Stimulated activated CD8-positive, alpha-beta memory T cell treated with anti-CD3 and anti-CD28 coated beads, Interleukin-7, amount 100 ng/mL, for 48 hours (primary cell): ENCODE data around the gene GNRH2.
A peak's percentile ranks its signal among the peaks of the same experiment; 100 is the strongest.
"Not testable (repeated sequence)": the region's sequence is repeated elsewhere in the genome, so short reads cannot be mapped to it uniquely, and the experiment has no call there.

Experiments
- DNase-seq, 2 donors: peaks; one replicate each; pipeline ENCODE4 v3.0.0-alpha.2; 2020; ENCODE audit warnings: low read depth in 1 of 2; ENCODE audit errors: extremely low read depth in 1 of 2

GNRH2 gene

GRCh38 chr20:3041854-3042409, 1.5 kb upstream of the GNRH2 start:
- no peak for DNase-seq

GRCh38 chr20:3042625-3043024, 797 bp upstream of the GNRH2 start:
- DNase-seq, result no peak

- no peak for DNase-seq
These were observed 1.0 kb downstream of the GNRH2 start for GRCh38 chr20:3044336-3044965.

DNA sequence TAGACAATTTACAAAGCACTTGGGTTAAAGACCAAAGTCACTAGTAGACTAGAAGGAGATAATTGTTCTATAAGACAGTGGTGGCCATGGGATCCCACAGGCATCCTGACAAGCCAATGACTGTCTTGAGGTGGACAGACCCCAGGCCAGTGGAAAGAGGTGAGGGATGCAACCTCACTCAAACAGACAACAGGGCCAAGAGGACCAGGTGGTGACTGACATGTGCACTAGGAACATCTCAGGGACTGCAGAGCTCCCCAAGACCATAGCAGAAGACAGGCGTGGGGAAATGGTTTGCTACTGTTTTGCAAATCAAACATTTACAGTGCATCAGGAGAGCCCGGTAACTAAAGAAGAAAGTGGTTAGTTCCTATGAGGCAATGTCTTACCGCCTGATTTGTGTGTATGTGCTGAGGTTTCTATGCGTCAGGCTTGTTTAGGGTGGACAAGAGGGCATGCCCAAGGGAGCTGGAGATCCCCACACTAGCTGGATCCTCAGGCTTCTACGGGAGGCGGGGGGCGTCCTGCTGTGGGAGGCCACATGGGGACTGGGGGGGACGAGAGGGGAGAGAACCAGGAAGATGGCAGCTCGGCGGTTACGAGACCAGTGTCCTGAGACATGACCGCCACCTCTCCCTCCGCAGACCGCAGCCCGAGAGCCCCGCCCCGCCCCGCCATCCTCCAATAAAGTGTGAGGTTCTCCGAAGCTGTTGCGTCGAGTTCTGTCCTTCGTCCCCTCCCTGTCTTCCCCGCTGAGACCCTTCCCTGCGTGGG, 1.8 kb downstream of the GNRH2 start:
- DNase-seq, result peak; percentile 37 to 74

- DNase-seq, result peak; percentile 68 to 74
These were observed 2.6 kb downstream of the GNRH2 start, which contains the start of gene MRPS26 for GRCh38 chr20:3045816-3046676. Gene MRPS26 (plus strand): TSS chr20:3046052. CDS start chr20:3046069, 17 bp downstream.

DNA sequence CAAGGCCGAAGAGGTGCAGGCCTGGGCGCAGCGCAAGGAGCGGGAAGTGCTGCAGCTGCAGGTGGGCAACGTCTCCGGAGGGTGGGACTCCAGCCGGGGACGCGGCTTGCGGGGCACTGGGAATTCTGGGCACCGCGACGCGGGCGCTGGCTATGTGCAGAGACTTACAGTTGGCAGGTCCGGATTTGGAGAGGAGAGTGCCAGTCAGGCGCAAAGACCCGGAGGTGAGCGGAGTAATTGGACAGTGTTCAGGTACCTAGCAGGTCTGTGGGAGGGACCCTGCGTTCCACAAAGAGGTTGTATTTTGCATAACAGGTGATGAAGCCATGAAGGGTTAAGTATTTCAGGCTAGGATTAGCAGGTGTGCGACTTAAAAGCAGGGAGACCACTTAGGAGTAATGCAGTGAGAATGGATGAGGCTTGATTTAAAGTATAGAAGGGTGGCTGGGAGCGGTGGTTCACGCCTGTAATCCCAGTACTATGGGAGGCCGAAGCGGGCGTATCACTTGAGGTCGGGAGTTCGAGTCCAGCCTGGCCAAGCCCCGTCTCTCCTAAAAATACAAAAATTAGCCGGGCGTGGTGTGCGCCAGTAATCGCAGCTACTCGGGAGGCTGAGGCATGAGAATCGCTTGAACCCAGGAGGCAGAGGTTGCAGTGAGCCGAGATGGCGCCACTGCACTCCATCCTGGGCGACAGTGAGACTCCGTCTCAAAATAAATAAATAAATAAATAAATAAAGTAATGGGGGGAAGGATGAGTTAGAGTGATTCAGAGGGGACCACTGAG, 3.4 kb downstream of the GNRH2 start:
- DNase-seq, result no peak

- DNase-seq, result no peak
These were observed 4.3 kb downstream of the GNRH2 start for GRCh38 chr20:3047486-3048419.

GRCh38 chr20:3051385-3052019, 8.1 kb downstream of the GNRH2 start:
- no peak for DNase-seq

GRCh38 chr20:3059489-3059888, 16.1 kb downstream of the GNRH2 start:
- DNase-seq, result no peak

DNA sequence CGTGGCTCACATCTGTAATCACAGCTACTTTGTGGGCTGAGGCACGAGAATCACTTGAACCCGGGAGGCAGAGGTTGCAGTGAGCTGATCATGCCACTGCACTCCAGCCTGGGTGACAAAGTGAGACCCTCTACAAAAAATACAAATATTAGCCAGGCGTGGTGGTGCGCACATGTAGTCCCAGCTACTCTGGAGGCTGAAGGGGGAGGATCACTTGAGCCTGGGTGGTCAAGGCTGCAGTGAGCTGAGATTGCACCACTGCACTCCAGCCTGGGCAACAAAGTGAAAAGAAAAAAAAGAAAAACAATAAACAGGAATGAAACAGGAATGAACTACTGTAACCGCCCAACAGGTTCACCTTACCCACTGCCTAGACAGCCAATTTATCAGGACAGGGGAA, 20.7 kb downstream of the GNRH2 start:
- not testable (repeated sequence) for DNase-seq

- no peak for DNase-seq
These were observed 24.0 kb downstream of the GNRH2 start for GRCh38 chr20:3067139-3068014.

- DNase-seq, result no peak
These were observed 24.7 kb downstream of the GNRH2 start for GRCh38 chr20:3068075-3068474.

DNA sequence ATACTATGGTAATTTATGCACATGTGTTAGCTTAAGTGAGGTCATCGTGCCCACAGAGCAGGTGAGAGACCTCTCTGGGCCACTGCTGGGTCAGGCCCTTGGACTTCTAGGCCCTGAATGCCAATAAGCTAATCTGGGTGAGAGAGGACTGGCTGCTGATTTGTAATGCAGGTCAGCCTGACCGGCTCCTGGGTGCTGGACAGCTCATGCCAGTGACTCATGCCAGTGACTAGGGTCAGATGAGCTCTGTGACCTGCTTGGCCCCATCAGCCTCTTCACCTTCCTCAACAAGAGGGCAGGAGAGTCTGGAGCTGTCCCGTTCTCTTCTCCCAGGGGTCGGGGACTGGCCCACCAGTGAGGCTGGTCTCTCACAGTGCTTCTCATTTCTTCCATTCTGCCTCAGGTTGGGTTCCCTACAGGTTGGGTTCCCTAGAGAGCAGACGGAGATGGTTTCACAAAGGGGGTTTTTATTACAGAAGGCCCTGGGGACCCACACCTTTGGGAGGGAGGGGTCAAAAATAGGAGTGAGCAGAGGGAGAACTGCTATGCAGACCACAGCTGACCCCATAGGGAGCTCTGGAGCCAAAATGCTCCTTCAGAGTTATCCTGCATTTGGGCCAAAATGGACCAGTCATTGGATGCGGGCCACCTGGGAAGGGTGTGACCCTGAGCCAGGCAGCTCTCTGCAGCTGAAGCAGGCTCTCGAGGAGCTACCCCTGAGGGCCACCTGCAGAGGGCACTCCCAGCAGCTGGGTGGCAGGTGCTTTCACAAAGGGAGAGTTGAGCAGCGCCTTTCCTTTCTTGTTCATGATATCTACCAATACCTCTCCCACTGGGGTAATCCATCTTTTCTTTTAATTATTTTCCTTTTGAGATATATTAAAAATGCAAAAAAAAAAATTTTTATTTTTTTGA, 25.8 kb downstream of the GNRH2 start:
- no peak for DNase-seq

DNA sequence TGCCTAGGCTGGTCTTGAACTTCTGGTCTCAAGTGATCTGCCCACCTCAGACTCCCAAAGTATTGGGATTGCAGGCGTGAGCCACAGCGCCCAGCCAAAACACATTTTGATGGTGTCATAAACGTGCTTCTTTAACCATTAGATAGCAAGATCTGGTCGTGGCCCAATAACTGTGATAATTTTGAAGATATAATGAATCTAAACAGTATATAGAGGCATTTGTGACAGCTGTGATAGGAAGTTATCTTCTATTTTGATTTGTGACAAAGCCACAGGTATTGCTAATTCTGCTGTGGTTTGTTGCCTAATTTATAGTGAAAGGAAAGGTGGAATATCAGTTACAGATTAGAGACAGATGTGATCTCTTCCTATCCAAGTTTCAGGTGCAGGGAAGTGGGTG, 27.3 kb downstream of the GNRH2 start:
- DNase-seq, result no peak

DNA sequence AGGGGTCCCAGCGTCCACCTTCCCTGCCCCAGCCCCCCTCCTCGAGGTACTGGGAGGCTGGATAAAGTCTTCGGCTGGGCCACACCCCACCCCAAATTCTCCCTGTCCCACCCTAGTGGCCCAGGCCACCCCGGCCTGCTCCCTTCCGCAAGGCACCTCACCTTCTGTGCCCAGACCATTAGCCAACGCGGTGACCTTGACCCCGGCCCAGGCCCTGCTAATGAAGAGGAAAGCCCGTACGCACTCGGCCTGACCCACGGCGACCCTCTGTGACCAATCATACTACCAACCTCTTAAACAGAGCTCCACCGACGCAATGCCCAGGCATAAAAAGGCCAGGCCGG, 27.8 kb downstream of the GNRH2 start:
- DNase-seq, result no peak

DNA sequence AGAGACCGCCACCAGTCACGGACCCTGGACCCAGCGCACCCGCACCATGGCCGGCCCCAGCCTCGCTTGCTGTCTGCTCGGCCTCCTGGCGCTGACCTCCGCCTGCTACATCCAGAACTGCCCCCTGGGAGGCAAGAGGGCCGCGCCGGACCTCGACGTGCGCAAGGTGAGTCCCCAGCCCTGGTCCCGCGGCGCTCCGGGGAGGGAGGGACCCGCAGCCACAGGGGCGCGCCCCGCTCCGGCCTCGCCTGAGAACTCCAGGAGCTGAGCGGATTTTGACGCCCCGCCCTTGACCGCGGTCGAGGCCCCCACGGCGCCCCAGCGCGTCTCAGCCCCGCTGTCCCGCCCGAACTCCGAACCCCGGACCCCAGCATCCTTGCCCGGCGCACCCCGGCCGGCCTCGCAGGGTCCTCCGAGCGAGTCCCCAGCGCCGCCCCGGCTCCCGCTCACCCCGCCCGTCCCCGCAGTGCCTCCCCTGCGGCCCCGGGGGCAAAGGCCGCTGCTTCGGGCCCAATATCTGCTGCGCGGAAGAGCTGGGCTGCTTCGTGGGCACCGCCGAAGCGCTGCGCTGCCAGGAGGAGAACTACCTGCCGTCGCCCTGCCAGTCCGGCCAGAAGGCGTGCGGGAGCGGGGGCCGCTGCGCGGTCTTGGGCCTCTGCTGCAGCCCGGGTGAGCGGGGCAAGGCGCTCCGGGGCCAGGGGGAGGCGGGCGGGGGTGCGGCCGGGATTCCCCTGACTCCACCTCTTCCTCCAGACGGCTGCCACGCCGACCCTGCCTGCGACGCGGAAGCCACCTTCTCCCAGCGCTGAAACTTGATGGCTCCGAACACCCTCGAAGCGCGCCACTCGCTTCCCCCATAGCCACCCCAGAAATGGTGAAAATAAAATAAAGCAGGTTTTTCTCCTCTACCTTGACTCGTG, 28.4 kb downstream of the GNRH2 start, which contains the start of gene OXT:
TSS of gene OXT (plus strand) at position 11 of the 920 bp plus-strand sequence. CDS start at position 47, 36 bp downstream.
- peak in 1 of 2 donors; percentile 38 for DNase-seq
